KMS-11 (cell line): ENCODE measurements around the gene GIMAP7.

ENCODE experiments used
- H2AFZ ChIP-seq: fragments of 200-600 bp; sonication (generic); 2 replicates; pipeline ENCODE4 v1.6.1; 2016; ENCODE audit warnings: antibody characterized with exemption, mixed run types, low read depth
- H3K27ac ChIP-seq: fragments of 200-600 bp; sonication (generic); 2 replicates; pipeline ENCODE4 v1.6.1; 2016; ENCODE audit warnings: mild to moderate bottlenecking, mixed run types
- H3K27me3 ChIP-seq: fragments of 200-600 bp; sonication (generic); 2 replicates; pipeline ENCODE4 v1.6.1; 2017; ENCODE audit warnings: mild to moderate bottlenecking, low read depth, mixed run types, moderate library complexity; ENCODE audit not compliant: insufficient read depth
- H3K36me3 ChIP-seq: fragments of 200-600 bp; sonication (generic); 2 replicates; pipeline ENCODE4 v1.6.1; 2017; ENCODE audit warnings: mild to moderate bottlenecking, mixed run types; ENCODE audit not compliant: insufficient read depth
- H3K4me1 ChIP-seq: fragments of 200-600 bp; sonication (generic); 2 replicates; pipeline ENCODE4 v1.6.1; 2016; ENCODE audit warnings: mild to moderate bottlenecking, low read depth, mixed run types; ENCODE audit not compliant: poor library complexity, severe bottlenecking
- H3K4me2 ChIP-seq: fragments of 200-600 bp; sonication (generic); 2 replicates; pipeline ENCODE4 v1.7.0; 2016; ENCODE audit warnings: mild to moderate bottlenecking, mixed run types
- H3K4me3 ChIP-seq: fragments of 200-600 bp; sonication (generic); IDR thresholded peaks from 2 replicates; pipeline ENCODE4 v1.6.1; 2017; ENCODE audit warnings: low read depth, low read length, mixed read lengths; ENCODE audit not compliant: insufficient read depth
- H3K79me2 ChIP-seq: fragments of 200-600 bp; sonication (generic); 2 replicates; pipeline ENCODE4 v1.6.1; 2016; ENCODE audit warnings: low read depth, mixed run types; ENCODE audit not compliant: insufficient read depth
- H3K9ac ChIP-seq: fragments of 200-600 bp; sonication (generic); 2 replicates; pipeline ENCODE4 v1.6.1; 2016; ENCODE audit warnings: mild to moderate bottlenecking, mixed run types
- H4K20me1 ChIP-seq: fragments of 200-600 bp; sonication (generic); 2 replicates; pipeline ENCODE4 v1.6.1; 2016; ENCODE audit warnings: mild to moderate bottlenecking, mixed run types; ENCODE audit not compliant: insufficient read depth
- CTCF ChIP-seq: fragments of 200-600 bp; sonication (generic); conservative IDR thresholded peaks from 2 replicates; pipeline ENCODE4 v1.6.1; 2017; ENCODE audit warnings: low read depth, mild to moderate bottlenecking, antibody characterized with exemption, low read length, moderate library complexity, mixed read lengths

Gene GIMAP7

GRCh38 chr7:150514748-150515222 lies at the start of gene GIMAP7:
GIMAP7 (plus strand) TSS chr7:150514872; CDS start chr7:150519975, 5,103 bp downstream.
- no peaks in the 10 kb centered on the region for H3K4me1 ChIP-seq
- H3K36me3 ChIP-seq = no peaks in the 10 kb centered on the region
- no peak within 1 kb of the TSS for H3K9ac ChIP-seq
- H3K79me2 ChIP-seq = no peaks in the 10 kb centered on the region
- TF ChIP-seq CTCF = no peak
- no peak within 1 kb of the TSS for H3K4me3 ChIP-seq
- H2AFZ ChIP-seq = no peak within 1 kb of the TSS
- H4K20me1 ChIP-seq = no peaks in the 10 kb centered on the region
- H3K27me3 ChIP-seq = no peaks in the 10 kb centered on the region
- H3K4me2 ChIP-seq = no peak within 1 kb of the TSS
- no peak within 1 kb of the TSS for H3K27ac ChIP-seq

- Histone ChIP-seq H3K9ac (no peak overlapping the region), H3K4me1 (no peaks in the 10 kb centered on the region), H3K4me3 (no peak overlapping the region), H3K27ac (no peak overlapping the region), H4K20me1 (no peaks in the 10 kb centered on the region), H2AFZ (no peak overlapping the region), H3K79me2 (no peaks in the 10 kb centered on the region), H3K4me2 (no peak overlapping the region), H3K27me3 (no peaks in the 10 kb centered on the region), H3K36me3 (no peaks in the 10 kb centered on the region)
- no peak for TF ChIP-seq CTCF
Measured at GRCh38 chr7:150464962-150465361, 49.7 kb upstream of the GIMAP7 start.

GRCh38 chr7:150465414-150465813 lies 49.3 kb upstream of the GIMAP7 start:
- no peak overlapping the region for H3K27ac ChIP-seq
- no peak overlapping the region for H3K4me2 ChIP-seq
- TF ChIP-seq CTCF = no peak
- no peaks in the 10 kb centered on the region for H3K36me3 ChIP-seq
- no peaks in the 10 kb centered on the region for H3K79me2 ChIP-seq
- H2AFZ ChIP-seq = no peak overlapping the region
- no peaks in the 10 kb centered on the region for H3K27me3 ChIP-seq
- H3K9ac ChIP-seq = no peak overlapping the region
- no peaks in the 10 kb centered on the region for H3K4me1 ChIP-seq
- H3K4me3 ChIP-seq = no peak overlapping the region
- H4K20me1 ChIP-seq = no peaks in the 10 kb centered on the region

- no peaks in the 10 kb centered on the region for H3K4me1 ChIP-seq
- no peak overlapping the region for H3K4me2 ChIP-seq
- H4K20me1 ChIP-seq = no peaks in the 10 kb centered on the region
- no peak overlapping the region for H3K9ac ChIP-seq
- no peaks in the 10 kb centered on the region for H3K36me3 ChIP-seq
- no peak overlapping the region for H3K4me3 ChIP-seq
- no peak for TF ChIP-seq CTCF
- H3K79me2 ChIP-seq = no peaks in the 10 kb centered on the region
- no peaks in the 10 kb centered on the region for H3K27me3 ChIP-seq
- H2AFZ ChIP-seq = no peak overlapping the region
- no peak overlapping the region for H3K27ac ChIP-seq
Measured at GRCh38 chr7:150466477-150466876, 48.2 kb upstream of the GIMAP7 start.
